GM23248 (cell line): ENCODE measurements around the gene CXorf49.
"Not testable (repeated sequence)": the region's sequence is repeated elsewhere in the genome, so short reads cannot be mapped to it uniquely, and the experiment has no call there.

Experiments
- EZH2 ChIP-seq: fragments of 200-600 bp; sonication (generic); IDR thresholded peaks from 2 replicates; pipeline ENCODE4 v1.6.1; 2018; ENCODE audit warnings: antibody characterized with exemption, mild to moderate bottlenecking; ENCODE audit not compliant: insufficient read depth, poor library complexity, severe bottlenecking
- EZH2phosphoT487 ChIP-seq: fragments of 200-600 bp; sonication (generic); IDR thresholded peaks from 2 replicates; pipeline ENCODE4 v1.6.1; 2018; ENCODE audit warnings: antibody characterized with exemption, moderate library complexity, mild to moderate bottlenecking, low read depth; ENCODE audit not compliant: insufficient read depth

GRCh38 chrX:71697466-71698298 lies 20.4 kb downstream of the CXorf49 start:
- TF ChIP-seq EZH2phosphoT487, EZH2: not testable (repeated sequence)
